ENCODE measurements around the gene MAP3K10. TPM values are rescaled to one million over a fixed set of nuclear protein-coding genes. Genes with fewer than 3 reads are reported as not detected.
A peak's percentile ranks its signal among the peaks of the same experiment; 100 is the strongest.
"Not testable (repeated sequence)": the region's sequence is repeated elsewhere in the genome, so short reads cannot be mapped to it uniquely, and the experiment has no call there.

Gene MAP3K10
- total RNA-seq, 1 experiment from 2014 or later, result 255 TPM

GRCh38 chr19:40144947-40145748, 46.1 kb upstream of the MAP3K10 start:
- CTCF ChIA-PET, result interaction anchor here (0.5 to 8.1 kb wide), 17 partner anchors 9 to 1116 kb away, joined by 3 to 153 read pairs (median 4); partner anchors contain the start of gene TTC9B
- H3K4me3 ChIP-seq (ENCODE audit: low read depth in 2 of 2, low read length in 2 of 2), result no peak overlapping the region
- in situ Hi-C loops (cut with HindIII; ENCODE audit: low pct_unique_long_range_greater_than_20kb, low sequenced_read_pairs), result no loop called here
- no peak for TF ChIP-seq REST (IDR thresholded peaks at IDR 0.05; ENCODE audit: insufficient read depth in 1 of 2, low read depth in 2 of 2, low read length in 1 of 2)
- intact Hi-C loops (cut with micrococcal nuclease; ENCODE audit: unreplicated experiment), result no loop called here
- peak; percentile 21 for ATAC-seq
- peaks cover 6% of the 10 kb centered on the region; the same call in 1 of the 2 replicates for H3K27me3 ChIP-seq (ENCODE audit: control insufficient read depth, insufficient read depth, low read length)
- POLR2A ChIA-PET, result interaction anchor here (0.5 to 1.1 kb wide), 8 partner anchors 14 to 883 kb away, joined by 3 to 13 read pairs (median 4); no protein-coding TSS in a partner anchor
- peak; percentile 91 for DNase-seq (ENCODE audit: low read depth, low spot score)
- no peak overlapping the region for H3K27ac ChIP-seq (ENCODE audit: low read length)
- H3K36me3 ChIP-seq (ENCODE audit: control insufficient read depth, insufficient read depth, low read length), result no peaks in the 10 kb centered on the region
- BruUV-seq (replicated peaks), result no TSS peak
- no peaks in the 10 kb centered on the region for H3K9me3 ChIP-seq (ENCODE audit: control insufficient read depth, insufficient read depth, low read depth, low read length)
- peaks cover 14% of the 10 kb centered on the region for H3K4me1 ChIP-seq (ENCODE audit: control insufficient read depth, insufficient read depth, low read length)

GRCh38 chr19:40145749-40146029, 45.5 kb upstream of the MAP3K10 start:
- H3K4me3 ChIP-seq (ENCODE audit: low read depth in 2 of 2, low read length in 2 of 2); intact Hi-C loops (cut with micrococcal nuclease; ENCODE audit: unreplicated experiment); H3K36me3 ChIP-seq (ENCODE audit: control insufficient read depth, insufficient read depth, low read length); BruUV-seq (replicated peaks); H3K9me3 ChIP-seq (ENCODE audit: control insufficient read depth, insufficient read depth, low read depth, low read length); in situ Hi-C loops (cut with HindIII; ENCODE audit: low pct_unique_long_range_greater_than_20kb, low sequenced_read_pairs); H3K27ac ChIP-seq (ENCODE audit: low read length); H3K27me3 ChIP-seq (ENCODE audit: control insufficient read depth, insufficient read depth, low read length); ATAC-seq; DNase-seq (ENCODE audit: low read depth, low spot score): not testable (repeated sequence)
- ChIA-PET POLR2A (interaction anchor here (0.6 to 1.1 kb wide), 7 partner anchors 16 to 884 kb away, joined by 3 to 12 read pairs (median 4); no protein-coding TSS in a partner anchor), CTCF (interaction anchor here (0.7 to 8.1 kb wide), 11 partner anchors 11 to 1116 kb away, joined by 3 to 153 read pairs (median 4); partner anchors contain the start of gene TTC9B)
- H3K4me1 ChIP-seq (ENCODE audit: control insufficient read depth, insufficient read depth, low read length), result peaks cover 14% of the 10 kb centered on the region

- ChIA-PET CTCF (interaction anchor here (0.6 to 4.5 kb wide), 25 partner anchors 8 to 381 kb away, joined by 3 to 45 read pairs (median 5); partner anchors contain the start of gene TTC9B), POLR2A (interaction anchor here (0.5 to 1.9 kb wide), 11 partner anchors 11 to 314 kb away, joined by 3 to 22 read pairs (median 6); partner anchors contain the start of gene MAP3K10)
- in situ Hi-C loops (cut with HindIII; ENCODE audit: low pct_unique_long_range_greater_than_20kb, low sequenced_read_pairs) (no loop called here), intact Hi-C loops (cut with micrococcal nuclease; ENCODE audit: unreplicated experiment) (no loop called here)
- peak overlapping the region in 1 of 2 experiments; percentile 50; a peak in 3 of 4 replicates for H3K4me3 ChIP-seq (ENCODE audit: low read depth in 2 of 2, low read length in 2 of 2)
- H3K9me3 ChIP-seq (ENCODE audit: control insufficient read depth, insufficient read depth, low read depth, low read length), result no peaks in the 10 kb centered on the region
- no TSS peak for BruUV-seq (replicated peaks)
- DNase-seq (ENCODE audit: low read depth, low spot score) (no peak), ATAC-seq (peak; percentile 46)
- no peaks in the 10 kb centered on the region for H3K27me3 ChIP-seq (ENCODE audit: control insufficient read depth, insufficient read depth, low read length)
- H3K4me1 ChIP-seq (ENCODE audit: control insufficient read depth, insufficient read depth, low read length), result peaks cover 14% of the 10 kb centered on the region
- H3K27ac ChIP-seq (ENCODE audit: low read length), result peak overlapping the region; percentile 42
- TF ChIP-seq CTCF (IDR thresholded peaks at IDR 0.05) (no peak), POLR2AphosphoS5 (IDR thresholded peaks at IDR 0.05; ENCODE audit: low read depth, low read length) (no peak), SIN3A (IDR thresholded peaks at IDR 0.05; ENCODE audit: borderline replicate concordance, insufficient read depth, low read depth, low read length) (no peak), REST (IDR thresholded peaks at IDR 0.05; ENCODE audit: insufficient read depth in 1 of 2, low read depth in 2 of 2, low read length in 1 of 2) (no peak), TCF7L2 (IDR thresholded peaks at IDR 0.05; ENCODE audit: low read depth, low read length) (no peak)
- H3K36me3 ChIP-seq (ENCODE audit: control insufficient read depth, insufficient read depth, low read length), result no peaks in the 10 kb centered on the region
Observed at GRCh38 chr19:40147338-40147692, 43.9 kb upstream of the MAP3K10 start.

All from Panc1 (cell line).